SK-N-SH treated with all-trans-retinoic acid at 6 μM for 48 hours (cell line): ENCODE results near the gene ABCC10.

Experiments used
- ATAC-seq: fragments of 200-7000 bp; cut with Tn5 transposase; 3 replicates; pipeline ENCODE4 v1.9.1; 2020; ENCODE audit warnings: mild to moderate bottlenecking, moderate library complexity
- ARNTL ChIP-seq: fragments of 450-650 bp; formaldehyde crosslinking; IDR thresholded peaks from 2 replicates; pipeline ENCODE4 v1.5.0; 2020; ENCODE audit warnings: low read depth, mild to moderate bottlenecking, moderate library complexity, borderline replicate concordance
- BACH2 ChIP-seq: fragments of 250-450 bp; sonication (Bioruptor Pico); IDR thresholded peaks from 2 replicates; pipeline ENCODE4 v1.9.0; 2021; ENCODE audit warnings: mild to moderate bottlenecking, borderline replicate concordance
- CSDC2 ChIP-seq: fragments of 250-450 bp; sonication (Bioruptor Pico); IDR thresholded peaks from 2 replicates; pipeline ENCODE4 v1.5.0; 2020; ENCODE audit warnings: mild to moderate bottlenecking, moderate library complexity
- CSRNP3 ChIP-seq: fragments of 250-450 bp; sonication (Bioruptor Pico); IDR thresholded peaks from 2 replicates; pipeline ENCODE4 v1.5.1; 2021; ENCODE audit warnings: mild to moderate bottlenecking, moderate library complexity
- ESRRG ChIP-seq: fragments of 250-450 bp; sonication (Bioruptor Pico); IDR thresholded peaks from 2 replicates; pipeline ENCODE4 v1.6.1; 2021; ENCODE audit warnings: mild to moderate bottlenecking
- GLIS3 ChIP-seq: fragments of 250-450 bp; sonication (Bioruptor Pico); IDR thresholded peaks from 2 replicates; pipeline ENCODE4 v1.5.0; 2020; ENCODE audit warnings: mild to moderate bottlenecking, moderate library complexity
- ISL1 ChIP-seq: fragments of 250-450 bp; sonication (Bioruptor Pico); IDR thresholded peaks from 2 replicates; pipeline ENCODE4 v2.1.2; 2022; ENCODE audit warnings: mild to moderate bottlenecking, moderate library complexity
- PPARA ChIP-seq: fragments of 250-450 bp; sonication (Bioruptor Pico); IDR thresholded peaks from 2 replicates; pipeline ENCODE4 v1.5.0; 2020; ENCODE audit warnings: mild to moderate bottlenecking, borderline replicate concordance
- SNAI2 ChIP-seq: fragments of 250-450 bp; sonication (Bioruptor Pico); IDR thresholded peaks from 2 replicates; pipeline ENCODE4 v1.5.0; 2020; ENCODE audit warnings: mild to moderate bottlenecking, moderate library complexity
- TSHZ2 ChIP-seq: fragments of 250-450 bp; sonication (Bioruptor Pico); IDR thresholded peaks from 2 replicates; pipeline ENCODE4 v1.5.0; 2020; ENCODE audit warnings: mild to moderate bottlenecking, moderate library complexity
- ZFP3 ChIP-seq: fragments of 250-450 bp; sonication (Bioruptor Pico); IDR thresholded peaks from 2 replicates; pipeline ENCODE4 v1.5.0; 2020; ENCODE audit warnings: mild to moderate bottlenecking, moderate library complexity
- ZFP30 ChIP-seq: fragments of 450-650 bp; formaldehyde crosslinking; IDR thresholded peaks from 2 replicates; pipeline ENCODE4 v1.5.0; 2022; ENCODE audit warnings: mild to moderate bottlenecking, moderate library complexity
- ZNF565 ChIP-seq: fragments of 450-650 bp; formaldehyde crosslinking; conservative IDR thresholded peaks from 2 replicates; pipeline ENCODE4 v1.5.0; 2020; ENCODE audit warnings: low read depth, mild to moderate bottlenecking, moderate library complexity
- ZNF70 ChIP-seq: fragments of 450-650 bp; formaldehyde crosslinking; IDR thresholded peaks from 2 replicates; pipeline ENCODE4 v1.5.0; 2020; ENCODE audit warnings: mild to moderate bottlenecking, moderate library complexity
- ZNF8 ChIP-seq: fragments of 450-650 bp; formaldehyde crosslinking; IDR thresholded peaks from 2 replicates; pipeline ENCODE4 v1.5.0; 2020; ENCODE audit warnings: mild to moderate bottlenecking, moderate library complexity
- TF ChIP-seq, protein P1 (sequence below): fragments of 250-450 bp; sonication (Bioruptor Pico); IDR thresholded peaks from 2 replicates; pipeline ENCODE4 v1.8.0; 2020; ENCODE audit warnings: mild to moderate bottlenecking, moderate library complexity, borderline replicate concordance
- TF ChIP-seq, protein P2 (sequence below): fragments of 250-450 bp; sonication (Bioruptor Pico); IDR thresholded peaks from 2 replicates; pipeline ENCODE4 v1.5.1; 2020; ENCODE audit warnings: low read depth, mild to moderate bottlenecking, moderate library complexity
- TF ChIP-seq, protein P3 (sequence below): fragments of 250-450 bp; sonication (Bioruptor Pico); IDR thresholded peaks from 2 replicates; pipeline ENCODE4 v1.8.0; 2021; ENCODE audit warnings: low read depth, mild to moderate bottlenecking, moderate library complexity, borderline replicate concordance

ABCC10 gene

DNA sequence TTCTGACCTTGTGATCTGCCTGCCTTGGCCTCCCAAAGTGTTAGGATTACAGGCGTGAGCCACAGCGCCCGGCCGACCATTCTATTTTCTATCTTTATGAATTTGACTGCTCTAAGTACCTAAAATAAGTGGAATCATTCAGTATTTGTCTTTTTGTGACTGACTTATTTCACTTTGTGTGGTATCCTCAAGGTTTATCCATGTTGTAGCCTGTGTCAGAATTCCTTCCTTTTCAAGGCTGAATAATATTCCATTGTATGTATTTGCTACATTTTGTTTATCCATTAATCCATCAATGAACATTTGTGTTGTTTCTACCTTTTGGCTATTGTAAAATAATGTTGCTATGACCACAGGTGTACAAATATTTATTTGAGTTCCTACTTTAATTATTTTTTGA lies 45.2 kb downstream of the ABCC10 start:
- TF ChIP-seq SNAI2 (CRISPR knock-in tag) (no peak), ZNF565 (CRISPR knock-in tag) (no peak), BACH2 (CRISPR knock-in tag) (no peak), ARNTL (no peak), CSDC2 (CRISPR knock-in tag) (no peak), ZNF70 (CRISPR knock-in tag) (no peak), ISL1 (CRISPR knock-in tag) (no peak), ESRRG (CRISPR knock-in tag) (no peak), ZFP30 (CRISPR knock-in tag) (no peak), CSRNP3 (no peak), PPARA (CRISPR knock-in tag) (no peak)
- no peak for ATAC-seq

GRCh38 chr6:43475516-43475915 lies 48.2 kb downstream of the ABCC10 start:
- no peak for ATAC-seq
- TF ChIP-seq, protein P1, sequence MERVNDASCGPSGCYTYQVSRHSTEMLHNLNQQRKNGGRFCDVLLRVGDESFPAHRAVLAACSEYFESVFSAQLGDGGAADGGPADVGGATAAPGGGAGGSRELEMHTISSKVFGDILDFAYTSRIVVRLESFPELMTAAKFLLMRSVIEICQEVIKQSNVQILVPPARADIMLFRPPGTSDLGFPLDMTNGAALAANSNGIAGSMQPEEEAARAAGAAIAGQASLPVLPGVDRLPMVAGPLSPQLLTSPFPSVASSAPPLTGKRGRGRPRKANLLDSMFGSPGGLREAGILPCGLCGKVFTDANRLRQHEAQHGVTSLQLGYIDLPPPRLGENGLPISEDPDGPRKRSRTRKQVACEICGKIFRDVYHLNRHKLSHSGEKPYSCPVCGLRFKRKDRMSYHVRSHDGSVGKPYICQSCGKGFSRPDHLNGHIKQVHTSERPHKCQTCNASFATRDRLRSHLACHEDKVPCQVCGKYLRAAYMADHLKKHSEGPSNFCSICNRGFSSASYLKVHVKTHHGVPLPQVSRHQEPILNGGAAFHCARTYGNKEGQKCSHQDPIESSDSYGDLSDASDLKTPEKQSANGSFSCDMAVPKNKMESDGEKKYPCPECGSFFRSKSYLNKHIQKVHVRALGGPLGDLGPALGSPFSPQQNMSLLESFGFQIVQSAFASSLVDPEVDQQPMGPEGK (CRISPR knock-in tag): no peak
- no peak for TF ChIP-seq ZNF8 (CRISPR knock-in tag)
- TF ChIP-seq PPARA (CRISPR knock-in tag): no peak
- TF ChIP-seq, protein P2, sequence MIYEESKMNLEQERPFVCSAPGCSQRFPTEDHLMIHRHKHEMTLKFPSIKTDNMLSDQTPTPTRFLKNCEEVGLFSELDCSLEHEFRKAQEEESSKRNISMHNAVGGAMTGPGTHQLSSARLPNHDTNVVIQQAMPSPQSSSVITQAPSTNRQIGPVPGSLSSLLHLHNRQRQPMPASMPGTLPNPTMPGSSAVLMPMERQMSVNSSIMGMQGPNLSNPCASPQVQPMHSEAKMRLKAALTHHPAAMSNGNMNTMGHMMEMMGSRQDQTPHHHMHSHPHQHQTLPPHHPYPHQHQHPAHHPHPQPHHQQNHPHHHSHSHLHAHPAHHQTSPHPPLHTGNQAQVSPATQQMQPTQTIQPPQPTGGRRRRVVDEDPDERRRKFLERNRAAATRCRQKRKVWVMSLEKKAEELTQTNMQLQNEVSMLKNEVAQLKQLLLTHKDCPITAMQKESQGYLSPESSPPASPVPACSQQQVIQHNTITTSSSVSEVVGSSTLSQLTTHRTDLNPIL (CRISPR knock-in tag): no peak
- TF ChIP-seq ZNF565 (CRISPR knock-in tag): no peak
- no peak for TF ChIP-seq ISL1 (CRISPR knock-in tag)
- TF ChIP-seq CSRNP3: no peak
- TF ChIP-seq, protein P3, sequence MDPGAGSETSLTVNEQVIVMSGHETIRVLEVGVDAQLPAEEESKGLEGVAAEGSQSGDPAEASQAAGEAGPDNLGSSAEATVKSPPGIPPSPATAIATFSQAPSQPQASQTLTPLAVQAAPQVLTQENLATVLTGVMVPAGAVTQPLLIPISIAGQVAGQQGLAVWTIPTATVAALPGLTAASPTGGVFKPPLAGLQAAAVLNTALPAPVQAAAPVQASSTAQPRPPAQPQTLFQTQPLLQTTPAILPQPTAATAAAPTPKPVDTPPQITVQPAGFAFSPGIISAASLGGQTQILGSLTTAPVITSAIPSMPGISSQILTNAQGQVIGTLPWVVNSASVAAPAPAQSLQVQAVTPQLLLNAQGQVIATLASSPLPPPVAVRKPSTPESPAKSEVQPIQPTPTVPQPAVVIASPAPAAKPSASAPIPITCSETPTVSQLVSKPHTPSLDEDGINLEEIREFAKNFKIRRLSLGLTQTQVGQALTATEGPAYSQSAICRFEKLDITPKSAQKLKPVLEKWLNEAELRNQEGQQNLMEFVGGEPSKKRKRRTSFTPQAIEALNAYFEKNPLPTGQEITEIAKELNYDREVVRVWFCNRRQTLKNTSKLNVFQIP (CRISPR knock-in tag): no peak

- ATAC-seq: peak; percentile 32
- no peak for TF ChIP-seq CSRNP3
- TF ChIP-seq SNAI2 (CRISPR knock-in tag): no peak
- TF ChIP-seq ISL1 (CRISPR knock-in tag): no peak
- no peak for TF ChIP-seq PPARA (CRISPR knock-in tag)
- no peak for TF ChIP-seq ZNF70 (CRISPR knock-in tag)
- no peak for TF ChIP-seq CSDC2 (CRISPR knock-in tag)
- no peak for TF ChIP-seq ESRRG (CRISPR knock-in tag)
- no peak for TF ChIP-seq ZFP3
- TF ChIP-seq GLIS3 (CRISPR knock-in tag): no peak
- TF ChIP-seq TSHZ2 (CRISPR knock-in tag): no peak
Observed at GRCh38 chr6:43476746-43477145, 49.4 kb downstream of the ABCC10 start.
